Measurements from ENCODE around the gene PSKH1. TPM values are rescaled to one million over a fixed set of nuclear protein-coding genes. Genes with fewer than 3 reads are reported as not detected.
"Not testable (repeated sequence)": the region's sequence is repeated elsewhere in the genome, so short reads cannot be mapped to it uniquely, and the experiment has no call there.

Gene PSKH1
- total RNA-seq, 1 donor from 2014 or later = 27.4 TPM

- DNase-seq (ENCODE audit: low spot score) = peak; percentile 64
- ATAC-seq = peak; percentile 2
- intact Hi-C loops (cut with DNase I) = no loop called here
Observed at GRCh38 chr16:67934306-67935100, 41.4 kb downstream of the PSKH1 start.

GRCh38 chr16:67935101-67935401, 42.0 kb downstream of the PSKH1 start:
- peak; percentile 13 for ATAC-seq
- intact Hi-C loops (cut with DNase I) = no loop called here

GRCh38 chr16:67935402-67936123, 42.5 kb downstream of the PSKH1 start:
- peak; percentile 95 for ATAC-seq
- intact Hi-C loops (cut with DNase I) = no loop called here
- DNase-seq (ENCODE audit: low spot score) = peak; percentile 95

More at GRCh38 chr16:67935101-67935401, 42.0 kb downstream of the PSKH1 start:
- DNase-seq (ENCODE audit: low spot score) = no peak

- intact Hi-C loops (cut with DNase I) = no loop called here
- ATAC-seq = peak; percentile 46
- peak; percentile 73 for DNase-seq (ENCODE audit: low spot score)
Observed at GRCh38 chr16:67936124-67936879, 43.2 kb downstream of the PSKH1 start, which contains the start of gene PSMB10. Gene PSMB10 (minus strand): TSS chr16:67936850. CDS start chr16:67936749, 101 bp downstream.

GRCh38 chr16:67936880-67937605, 44.0 kb downstream of the PSKH1 start:
- intact Hi-C loops (cut with DNase I) = no loop called here
- ATAC-seq (no peak), DNase-seq (ENCODE audit: low spot score) (no peak)

- ATAC-seq; DNase-seq (ENCODE audit: low spot score); intact Hi-C loops (cut with DNase I): not testable (repeated sequence)
Observed at GRCh38 chr16:67937713-67938112, 44.7 kb downstream of the PSKH1 start.

- peak; percentile 74 for DNase-seq (ENCODE audit: low spot score)
- no peak for ATAC-seq
- intact Hi-C loops (cut with DNase I) = no loop called here
Observed at GRCh38 chr16:67939507-67940445, 46.7 kb downstream of the PSKH1 start.

- DNase-seq (ENCODE audit: low spot score) (no peak), ATAC-seq (no peak)
- intact Hi-C loops (cut with DNase I) = no loop called here
Observed at GRCh38 chr16:67940446-67941089, 47.5 kb downstream of the PSKH1 start.

GRCh38 chr16:67941469-67942199, 48.6 kb downstream of the PSKH1 start:
- no peak for DNase-seq (ENCODE audit: low spot score)
- no peak for ATAC-seq
- intact Hi-C loops (cut with DNase I) = no loop called here

GRCh38 chr16:67942200-67942509, 49.1 kb downstream of the PSKH1 start:
- ATAC-seq (no peak), DNase-seq (ENCODE audit: low spot score) (no peak)
- intact Hi-C loops (cut with DNase I) = no loop called here

- ATAC-seq (no peak), DNase-seq (ENCODE audit: low spot score) (no peak)
- intact Hi-C loops (cut with DNase I) = no loop called here
Observed at GRCh38 chr16:67942510-67943255, 49.6 kb downstream of the PSKH1 start.

GRCh38 chr16:67943256-67943618, 50.2 kb downstream of the PSKH1 start:
- ATAC-seq = no peak
- no peak for DNase-seq (ENCODE audit: low spot score)
- intact Hi-C loops (cut with DNase I) = no loop called here

- intact Hi-C loops (cut with DNase I) = no loop called here
- peak; percentile 89 for DNase-seq (ENCODE audit: low spot score)
- peak; percentile 85 for ATAC-seq
Observed at GRCh38 chr16:67943619-67944504, 50.8 kb downstream of the PSKH1 start, which contains the start of gene LCAT. Gene LCAT (minus strand): TSS chr16:67944120. CDS start chr16:67944101, 19 bp downstream.

GRCh38 chr16:67944690-67945391, 51.8 kb downstream of the PSKH1 start:
- ATAC-seq (peak; percentile 0), DNase-seq (ENCODE audit: low spot score) (peak; percentile 63)
- intact Hi-C loops (cut with DNase I) = no loop called here
